GM21529 (cell line): ENCODE results near the gene CDC20.
"Not testable (repeated sequence)": the region's sequence is repeated elsewhere in the genome, so short reads cannot be mapped to it uniquely, and the experiment has no call there.

Experiments
- ATAC-seq: cut with Tn5 transposase; IDR thresholded peaks from one replicate; pipeline ENCODE4 v1.9.1; 2021; ENCODE audit not compliant: unreplicated experiment

The CDC20 gene

DNA sequence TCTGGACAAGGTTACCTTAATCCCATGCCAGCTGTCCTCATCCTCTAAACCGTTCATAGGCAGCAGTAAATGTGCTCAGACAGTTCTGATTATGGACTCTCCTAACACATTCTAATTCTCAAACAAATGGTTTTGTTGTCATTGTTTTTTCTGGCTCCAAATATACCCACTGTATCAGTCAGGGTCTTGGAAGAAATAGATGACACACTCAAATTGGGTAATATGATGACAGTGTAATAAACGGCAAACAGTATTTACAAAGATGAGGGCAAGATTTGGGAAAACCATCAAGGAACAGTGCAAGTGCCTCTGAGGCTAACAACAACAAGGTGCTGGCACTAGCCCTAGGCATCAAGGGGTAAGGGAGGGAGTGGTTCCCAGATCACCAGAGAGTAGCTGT lies 4.3 kb upstream of the CDC20 start:
- ATAC-seq, result no peak

DNA sequence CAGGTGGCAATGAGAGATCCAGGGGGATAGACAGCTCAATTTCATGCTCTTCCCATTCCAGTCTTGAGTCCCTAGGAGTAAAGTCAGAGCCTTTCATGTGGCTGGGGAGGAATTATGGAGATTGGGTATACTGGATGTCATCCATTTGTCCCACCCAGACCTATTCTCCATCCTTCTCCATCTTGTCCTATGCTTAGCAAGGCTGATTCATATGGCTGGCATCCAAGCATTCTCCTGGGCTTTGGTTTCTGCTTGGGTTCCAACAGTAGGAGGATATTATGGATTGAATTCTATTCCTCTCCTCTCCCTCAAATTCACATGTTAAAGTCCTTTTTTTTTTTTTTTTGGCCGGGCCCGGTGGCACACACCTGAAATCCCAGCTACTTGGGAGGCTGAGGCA lies 3.8 kb upstream of the CDC20 start:
- no peak for ATAC-seq

DNA sequence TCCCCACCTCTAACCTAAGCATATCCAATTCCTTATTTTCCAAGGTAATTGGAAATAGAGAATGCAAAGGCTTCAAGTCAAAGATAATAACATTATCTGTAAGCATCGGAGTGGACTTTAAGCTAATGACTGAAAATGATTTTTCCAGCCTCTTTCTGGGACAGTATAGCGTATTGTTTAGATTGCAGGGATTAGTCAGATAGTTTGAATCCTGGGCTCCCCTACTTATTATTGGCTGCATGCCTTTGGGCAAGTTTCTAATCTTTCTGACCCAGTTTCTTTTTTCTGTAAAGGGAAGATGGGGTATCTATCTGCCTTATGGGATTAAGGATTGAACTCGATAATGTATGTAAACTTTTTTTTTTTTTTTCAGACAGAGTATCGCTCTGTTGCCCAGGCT lies 1.5 kb upstream of the CDC20 start:
- ATAC-seq, result no peak

DNA sequence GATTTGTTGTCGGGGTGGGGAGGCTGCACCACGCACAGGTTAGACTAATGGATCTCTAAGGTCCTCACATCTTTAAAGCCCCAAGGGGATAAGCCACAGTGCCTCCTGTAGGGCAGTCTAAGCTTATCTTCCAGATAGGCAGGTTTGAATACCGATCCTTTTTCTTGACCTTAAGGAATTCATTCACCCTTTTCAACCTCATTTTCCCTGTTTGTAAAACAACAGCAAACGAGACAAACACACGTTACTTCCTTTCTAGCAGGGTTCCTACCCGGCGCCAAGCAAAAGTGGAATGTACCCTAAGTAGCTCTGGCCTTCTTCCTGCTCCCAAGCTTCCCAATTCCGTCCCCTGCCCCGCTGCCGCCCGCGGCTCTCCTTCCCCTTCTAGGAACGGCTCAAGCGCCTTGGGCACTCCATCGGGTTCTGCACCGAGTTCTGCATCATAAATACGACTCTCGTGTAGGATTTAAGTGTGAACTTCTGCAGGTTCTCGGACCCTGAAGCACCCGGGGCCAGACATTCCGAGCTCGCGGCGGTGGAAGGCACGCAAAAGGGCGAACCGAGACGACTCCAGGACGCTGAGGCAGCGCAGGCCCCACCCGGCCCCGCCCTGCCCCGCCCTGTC lies 548 bp upstream of the CDC20 start:
- ATAC-seq, result no peak

DNA sequence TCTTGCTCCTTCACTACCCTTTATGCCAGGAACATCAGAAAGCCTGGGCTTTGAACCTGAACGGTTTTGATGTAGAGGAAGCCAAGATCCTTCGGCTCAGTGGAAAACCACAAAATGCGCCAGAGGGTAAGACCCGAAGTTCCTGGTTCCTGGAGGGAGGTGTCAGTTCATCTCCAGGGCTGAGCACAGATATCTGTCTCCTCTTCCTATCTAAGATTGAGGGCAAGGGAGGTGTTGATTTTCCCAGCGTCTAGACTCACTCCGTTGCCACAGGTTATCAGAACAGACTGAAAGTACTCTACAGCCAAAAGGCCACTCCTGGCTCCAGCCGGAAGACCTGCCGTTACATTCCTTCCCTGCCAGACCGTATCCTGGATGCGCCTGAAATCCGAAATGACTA lies 915 bp downstream of the CDC20 start:
- ATAC-seq, result no peak

DNA sequence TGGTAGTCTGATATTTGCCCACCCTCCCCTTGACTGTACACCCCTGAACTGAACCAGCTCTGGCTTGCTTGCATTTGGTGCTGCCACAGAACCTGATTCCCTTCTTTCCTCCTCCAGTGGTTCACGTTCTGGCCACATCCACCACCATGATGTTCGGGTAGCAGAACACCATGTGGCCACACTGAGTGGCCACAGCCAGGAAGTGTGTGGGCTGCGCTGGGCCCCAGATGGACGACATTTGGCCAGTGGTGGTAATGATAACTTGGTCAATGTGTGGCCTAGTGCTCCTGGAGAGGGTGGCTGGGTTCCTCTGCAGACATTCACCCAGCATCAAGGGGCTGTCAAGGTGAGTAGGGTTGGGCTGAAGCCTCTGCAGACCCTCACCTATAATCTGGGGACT lies 1.8 kb downstream of the CDC20 start:
- ATAC-seq, result no peak

DNA sequence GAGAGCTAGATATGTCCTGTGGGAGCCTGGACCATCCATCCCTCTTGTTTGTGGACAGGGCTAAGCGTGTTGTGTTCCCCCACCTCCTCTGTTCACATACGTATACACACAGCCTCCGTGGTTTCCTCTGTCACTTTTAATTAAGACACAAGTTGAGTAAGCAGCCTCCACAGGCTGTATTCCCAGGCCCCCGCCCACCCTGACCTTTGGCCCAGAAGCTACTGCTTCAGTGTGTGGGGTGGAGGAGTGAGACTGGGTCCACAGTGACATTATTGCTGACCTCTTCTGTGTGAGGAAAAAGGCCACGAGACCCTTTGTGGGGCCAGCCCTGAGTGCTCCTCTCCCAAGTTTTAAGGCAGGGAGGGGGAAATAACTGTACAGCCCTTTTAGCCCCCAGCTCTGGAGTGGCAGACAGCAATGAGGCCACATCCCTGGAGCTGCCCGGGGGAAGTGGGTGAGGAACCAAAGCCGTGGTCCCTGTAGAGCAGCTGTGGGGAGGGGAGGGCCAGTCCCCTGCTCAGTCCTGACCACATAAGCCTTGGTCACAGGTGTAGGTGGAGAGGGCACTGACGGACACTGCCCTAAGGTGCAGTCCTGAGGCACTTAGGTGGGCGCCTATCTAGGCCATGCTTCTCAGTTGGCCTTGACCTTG lies 4.6 kb downstream of the CDC20 start:
- no peak for ATAC-seq

DNA sequence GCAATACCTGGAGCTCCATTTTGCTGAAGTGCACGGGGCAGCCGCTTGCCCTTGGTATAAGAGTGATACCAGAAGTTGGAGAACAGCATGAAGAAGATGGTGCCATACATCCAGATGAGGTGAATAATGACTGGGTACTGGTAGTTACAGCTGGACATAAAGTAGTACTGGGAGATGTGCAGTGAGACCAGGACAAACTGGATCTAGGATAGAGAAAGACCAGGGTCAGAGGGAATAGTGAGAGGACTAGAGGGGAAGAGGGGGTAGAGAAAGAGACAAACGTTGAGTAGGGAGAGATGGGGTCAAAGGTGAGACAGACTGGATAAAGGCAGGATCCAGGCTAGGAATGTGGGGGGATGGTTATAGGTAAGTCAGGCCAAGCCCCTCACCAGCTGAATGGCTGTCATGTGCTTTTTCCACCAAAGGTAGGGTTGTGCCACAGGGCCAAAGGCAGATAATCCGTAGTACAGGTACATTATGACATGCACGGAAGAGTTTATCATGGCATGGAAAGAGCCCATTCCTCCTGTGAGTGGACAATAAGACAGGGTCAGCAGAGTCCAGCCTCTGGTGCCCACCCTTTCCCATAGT lies 5.2 kb downstream of the CDC20 start:
- ATAC-seq, result no peak

DNA sequence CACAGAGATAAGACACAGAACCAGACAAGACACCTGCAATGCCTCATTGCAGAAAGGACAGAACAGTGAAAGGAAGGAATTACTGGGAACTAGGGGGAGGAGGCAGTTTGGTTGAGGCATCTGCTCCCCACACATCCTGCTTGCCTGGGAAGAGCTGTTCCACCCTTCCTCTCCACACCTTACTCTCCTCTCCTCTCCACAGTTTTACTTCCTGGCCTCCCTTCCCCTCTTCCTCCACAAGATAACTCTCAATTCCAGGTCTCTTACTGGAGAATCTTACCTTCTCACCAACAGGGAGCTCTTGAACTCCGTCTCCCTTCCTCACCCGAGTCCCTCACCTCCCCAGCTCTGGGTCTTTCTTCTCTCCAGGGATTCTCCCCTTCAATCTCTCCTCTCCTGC lies 6.9 kb downstream of the CDC20 start:
- no peak for ATAC-seq

DNA sequence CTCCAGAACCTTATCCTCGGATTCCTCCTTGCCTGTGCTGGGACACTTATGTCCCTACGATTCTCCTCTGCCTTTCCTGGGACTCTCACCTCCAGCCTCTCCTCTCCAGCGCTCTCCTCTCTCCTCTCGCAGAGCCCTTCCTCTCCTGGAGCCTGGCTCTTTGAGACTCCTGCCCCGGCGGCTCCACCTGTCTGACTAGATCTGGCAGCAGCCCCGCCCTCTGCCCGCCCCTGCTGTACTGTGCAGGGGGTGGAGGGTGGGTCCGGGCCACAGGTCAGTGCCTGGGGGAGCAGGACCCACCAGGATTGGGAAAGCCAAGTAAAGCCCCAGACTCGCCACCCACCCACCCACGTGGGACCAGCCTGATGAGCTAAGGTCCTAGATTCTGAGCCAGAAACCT lies 7.4 kb downstream of the CDC20 start:
- no peak for ATAC-seq

DNA sequence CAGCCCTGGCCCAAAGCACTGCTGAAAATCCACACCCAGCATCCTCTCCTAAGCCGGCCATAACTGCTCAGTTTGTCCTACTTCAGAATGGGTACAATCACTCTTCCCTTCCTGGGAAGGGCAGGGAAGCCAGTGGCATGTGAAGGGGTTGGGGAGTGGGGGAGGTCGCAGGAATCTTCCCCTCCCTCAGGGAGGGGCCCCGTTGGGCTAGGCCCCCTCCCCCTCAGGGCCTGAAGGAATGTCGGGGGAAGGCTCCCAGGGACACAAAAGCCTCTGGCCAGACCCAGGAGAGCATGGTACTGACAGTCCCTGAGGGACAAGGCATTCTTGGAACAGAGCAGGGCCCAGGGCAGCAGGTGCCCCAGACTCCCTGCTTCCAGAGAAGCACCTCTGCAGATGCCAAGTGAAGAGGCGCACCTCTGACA lies 7.8 kb downstream of the CDC20 start:
- no peak for ATAC-seq

DNA sequence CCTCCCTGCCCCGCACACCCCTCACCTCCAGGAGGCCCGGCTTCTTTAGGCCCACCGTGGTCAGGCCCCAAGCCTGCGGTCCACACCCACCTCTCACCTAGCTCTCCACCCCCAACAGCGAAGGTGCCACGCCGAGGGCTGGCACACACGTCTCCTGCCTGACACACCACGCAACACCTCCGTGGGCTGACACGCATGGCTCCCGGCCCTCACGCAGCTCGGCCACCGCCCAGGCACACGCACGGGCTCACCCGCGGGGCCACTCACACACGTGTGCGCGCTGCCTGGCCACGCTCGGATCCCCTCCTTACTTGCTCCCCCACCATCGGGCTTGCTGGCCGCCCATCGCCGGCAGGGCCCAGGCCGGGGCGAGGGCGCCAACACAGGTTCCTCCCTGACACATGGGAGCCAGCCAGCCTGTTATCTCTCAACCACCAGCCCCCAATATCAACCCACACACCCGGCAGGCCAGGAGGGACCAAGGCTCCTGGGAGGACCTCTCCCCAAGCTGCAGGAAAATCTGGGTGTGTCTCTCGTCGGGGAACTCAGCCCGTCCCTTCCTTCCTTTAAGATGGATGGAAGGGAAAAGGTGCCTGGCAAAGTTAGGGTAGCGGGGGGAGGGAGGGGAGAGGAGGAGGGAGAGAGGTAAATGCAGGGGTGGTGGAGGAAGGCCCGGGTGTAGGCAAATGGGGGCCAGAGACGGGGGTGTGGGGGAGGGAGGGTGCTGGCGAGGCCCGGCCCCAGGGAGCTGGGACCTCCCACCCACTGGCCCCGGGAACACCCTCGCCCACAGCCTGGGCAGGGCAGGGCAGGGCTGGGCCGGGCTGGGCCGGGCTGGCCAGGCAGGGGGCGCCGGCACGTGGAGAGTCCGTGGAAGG lies 8.5 kb downstream of the CDC20 start:
- peak; percentile 43 for ATAC-seq

DNA sequence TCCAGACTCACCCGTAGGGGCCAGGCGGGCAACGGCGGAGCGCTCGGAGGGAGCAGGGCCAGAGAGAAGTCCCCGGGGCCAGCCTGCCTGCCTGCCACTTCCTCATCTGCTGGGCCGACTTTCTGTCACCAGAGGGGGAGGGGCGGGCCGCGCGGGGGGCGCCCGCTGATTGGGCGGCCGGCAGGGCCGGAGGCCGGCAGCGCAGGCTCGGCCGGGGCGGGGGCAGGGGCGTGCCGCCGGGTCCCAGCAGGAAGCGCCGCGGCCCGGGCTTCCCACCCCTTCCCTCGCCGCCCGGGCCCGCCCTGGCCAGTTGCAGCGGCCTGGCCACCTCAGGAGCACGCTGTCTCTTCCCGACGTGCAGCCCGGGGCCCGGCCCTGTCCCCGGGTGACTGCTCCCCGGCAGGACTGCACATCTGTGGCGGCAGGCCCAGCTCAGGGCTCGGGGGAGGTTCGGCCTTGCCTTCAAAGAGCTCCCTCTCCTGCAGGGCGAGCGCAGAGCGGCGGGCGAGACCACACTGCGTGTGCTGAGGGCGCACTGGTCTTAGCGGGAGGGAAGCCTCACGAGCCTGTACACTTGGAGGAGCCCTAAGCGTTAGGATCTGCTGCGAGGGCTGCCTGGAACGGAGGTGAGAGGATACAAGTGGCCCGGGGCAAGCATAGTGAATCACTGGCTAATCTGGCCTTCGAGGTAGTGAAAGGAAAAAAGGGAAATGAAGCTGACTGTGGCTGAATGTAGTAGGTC lies 9.3 kb downstream of the CDC20 start, which contains the start of gene ELOVL1:
ELOVL1 (minus strand) TSS at position 108 of the 742 bp plus-strand sequence. CDS start 2,402 bp downstream, outside the sequence.
- ATAC-seq, result peak; percentile 70

DNA sequence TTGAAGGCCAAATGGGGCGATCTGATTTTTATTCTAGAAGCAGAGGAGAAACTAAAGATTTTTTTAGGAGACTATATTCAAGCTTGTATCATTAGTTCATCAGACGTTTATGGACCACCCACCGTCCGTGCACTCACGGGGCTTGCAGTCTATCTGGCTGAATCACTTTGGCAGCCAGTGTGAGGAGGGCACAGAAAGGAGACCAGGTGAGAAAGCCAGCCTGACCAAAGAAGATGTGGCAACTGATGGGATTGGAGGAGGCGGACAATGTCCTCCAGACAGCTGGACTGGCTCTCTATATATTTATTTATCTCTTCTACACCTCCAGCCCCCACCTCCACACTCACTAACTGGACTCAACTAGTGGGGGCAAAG lies 9.9 kb downstream of the CDC20 start:
- no peak for ATAC-seq

DNA sequence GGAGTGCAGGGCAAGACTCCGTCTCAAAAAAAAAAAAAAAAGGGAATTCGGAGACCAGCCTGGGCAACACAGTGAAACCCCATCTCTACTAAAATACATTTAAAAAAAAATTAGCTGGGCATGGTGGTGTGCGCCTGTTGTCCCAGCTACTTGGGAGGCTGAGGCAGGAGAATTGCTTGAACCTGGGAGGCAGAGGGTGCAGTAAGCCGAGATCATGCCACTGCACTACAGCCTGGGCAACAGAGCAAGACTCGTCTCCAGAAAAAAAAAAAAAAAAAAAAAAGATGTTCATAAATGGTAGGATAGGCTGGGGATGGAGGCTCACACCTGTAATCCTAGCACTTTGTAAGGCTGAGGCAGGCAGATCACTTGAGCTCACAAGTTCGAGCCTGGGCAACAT lies 11.0 kb downstream of the CDC20 start:
- not testable (repeated sequence) for ATAC-seq

DNA sequence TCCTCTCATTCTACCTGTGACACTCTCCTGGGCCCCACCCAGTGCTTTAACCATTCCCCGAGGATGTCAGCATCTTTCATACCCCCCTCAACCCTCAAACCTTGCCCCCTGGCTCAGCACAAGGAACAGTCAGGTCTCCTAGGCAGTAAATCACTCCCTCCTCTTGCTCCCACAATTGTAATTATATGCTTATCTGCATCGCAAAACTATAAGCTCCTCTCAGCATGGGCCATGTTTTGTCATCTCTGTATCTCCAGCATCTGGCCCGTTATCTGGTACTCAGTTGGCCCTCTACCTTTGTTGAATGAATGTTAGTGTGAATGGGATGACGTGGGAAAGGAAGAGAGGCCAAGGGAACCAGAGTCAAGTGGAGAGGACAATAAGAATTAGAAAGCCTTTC lies 11.8 kb downstream of the CDC20 start:
- no peak for ATAC-seq

DNA sequence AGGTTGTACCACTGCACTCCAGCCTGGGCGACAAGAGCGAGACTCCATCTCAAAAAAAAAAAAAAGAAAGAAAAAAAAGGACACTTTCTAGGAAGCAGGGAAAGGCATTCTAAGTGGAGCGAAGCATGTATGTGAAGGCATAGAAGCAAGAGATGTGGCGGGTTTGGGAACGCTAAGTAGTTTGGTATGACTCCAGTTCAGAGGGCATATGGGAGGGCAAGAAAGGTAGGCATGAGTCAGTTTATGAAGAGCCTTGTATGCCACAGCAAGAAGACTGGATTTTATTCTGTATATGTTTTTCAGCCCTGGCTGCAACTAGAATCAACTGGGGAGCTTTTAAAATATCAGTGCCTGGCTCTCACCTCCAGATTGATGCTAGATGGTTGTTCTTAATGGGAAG lies 13.4 kb downstream of the CDC20 start:
- ATAC-seq, result no peak

DNA sequence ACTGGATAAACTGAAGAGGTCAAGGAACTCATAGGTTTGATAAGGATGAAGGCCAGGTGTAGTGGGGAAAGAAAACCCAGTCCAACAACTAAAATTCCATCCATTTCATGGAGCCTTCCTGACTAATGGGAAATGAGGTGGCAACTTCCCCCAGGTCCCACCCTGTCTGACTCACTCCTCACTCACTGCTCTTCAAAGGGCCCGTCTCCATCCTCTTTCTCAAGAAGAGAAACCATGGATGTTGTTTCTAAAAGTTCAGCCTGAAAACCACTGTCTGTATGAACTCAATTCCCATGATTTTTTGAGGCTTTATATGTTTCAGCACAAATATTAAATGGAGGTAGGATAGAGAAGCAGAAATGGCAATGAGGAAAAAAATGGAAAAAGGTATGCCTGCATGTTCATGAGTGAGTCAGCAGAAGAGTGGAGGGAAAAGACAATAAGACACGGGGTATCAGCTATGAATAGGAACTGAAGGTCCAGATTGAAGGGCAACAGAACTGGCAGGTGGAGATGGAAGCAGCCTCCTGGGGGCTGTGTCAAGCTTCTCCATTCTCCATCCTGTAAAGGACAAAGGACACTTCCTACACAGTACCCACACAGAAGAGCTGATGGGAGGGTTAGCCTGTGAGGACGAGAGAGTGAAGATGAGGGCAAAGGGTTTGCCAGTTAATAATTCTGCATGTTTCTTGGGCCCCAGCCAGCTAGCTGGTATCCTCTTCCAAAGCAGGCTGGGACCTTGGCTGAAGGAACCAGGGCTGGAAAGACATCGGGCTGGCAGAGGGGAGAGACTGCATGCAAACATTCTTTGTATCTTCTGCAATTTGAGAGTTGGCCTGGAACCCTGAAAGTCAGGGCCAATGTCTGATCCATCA lies 14.5 kb downstream of the CDC20 start:
- ATAC-seq, result no peak

DNA sequence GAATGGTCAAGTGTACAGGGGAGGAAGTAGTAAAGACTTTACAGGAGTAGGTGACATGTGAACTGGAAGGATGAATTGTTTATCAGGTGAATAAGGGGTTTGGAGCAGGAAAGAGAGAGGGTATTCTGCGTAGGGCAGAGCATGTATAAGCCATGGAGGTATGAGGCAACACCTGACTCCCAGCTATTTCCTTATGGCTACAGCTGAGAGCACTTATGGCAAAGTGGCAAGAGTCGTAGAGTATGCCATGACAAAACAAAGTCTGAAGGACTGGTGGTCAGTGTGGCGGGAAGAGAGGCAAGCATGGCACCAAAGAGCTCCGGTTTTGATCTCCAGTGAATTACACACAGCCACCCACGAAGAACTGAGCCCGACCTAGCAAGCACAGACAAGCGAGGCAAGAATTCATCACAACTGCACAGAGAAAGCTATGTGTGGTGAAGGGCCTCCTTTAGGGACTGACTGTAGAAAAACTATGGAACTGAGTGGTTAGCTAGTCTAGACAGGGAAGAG lies 18.0 kb downstream of the CDC20 start:
- no peak for ATAC-seq

DNA sequence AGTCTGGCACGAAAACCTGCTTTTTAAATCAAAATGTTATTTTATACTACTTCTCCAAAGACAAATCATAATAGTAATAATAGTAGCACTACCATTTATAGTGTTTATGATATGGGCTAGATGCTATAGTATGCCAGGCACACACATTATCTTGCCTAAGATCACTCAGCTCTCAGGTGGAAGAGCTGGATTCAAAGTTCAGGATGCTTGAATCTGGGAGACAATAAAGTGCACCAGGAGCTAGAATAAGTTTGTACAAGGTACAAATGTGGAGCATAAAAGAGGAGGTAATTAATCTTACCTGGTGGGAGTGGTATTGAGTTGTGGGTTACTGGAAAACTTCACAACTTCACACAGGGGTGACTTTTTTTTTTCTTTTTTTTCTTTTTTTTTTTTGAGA lies 19.1 kb downstream of the CDC20 start:
- no peak for ATAC-seq
